HG03442 (cell line): Measurements from ENCODE around the gene HPSE.
"Not testable (repeated sequence)": the region's sequence is repeated elsewhere in the genome, so short reads cannot be mapped to it uniquely, and the experiment has no call there.

Source experiments
- ATAC-seq: cut with Tn5 transposase; IDR thresholded peaks from one replicate; pipeline ENCODE4 v1.9.1; 2021; ENCODE audit warnings: mild to moderate bottlenecking, moderate library complexity; ENCODE audit not compliant: unreplicated experiment

The HPSE gene

DNA sequence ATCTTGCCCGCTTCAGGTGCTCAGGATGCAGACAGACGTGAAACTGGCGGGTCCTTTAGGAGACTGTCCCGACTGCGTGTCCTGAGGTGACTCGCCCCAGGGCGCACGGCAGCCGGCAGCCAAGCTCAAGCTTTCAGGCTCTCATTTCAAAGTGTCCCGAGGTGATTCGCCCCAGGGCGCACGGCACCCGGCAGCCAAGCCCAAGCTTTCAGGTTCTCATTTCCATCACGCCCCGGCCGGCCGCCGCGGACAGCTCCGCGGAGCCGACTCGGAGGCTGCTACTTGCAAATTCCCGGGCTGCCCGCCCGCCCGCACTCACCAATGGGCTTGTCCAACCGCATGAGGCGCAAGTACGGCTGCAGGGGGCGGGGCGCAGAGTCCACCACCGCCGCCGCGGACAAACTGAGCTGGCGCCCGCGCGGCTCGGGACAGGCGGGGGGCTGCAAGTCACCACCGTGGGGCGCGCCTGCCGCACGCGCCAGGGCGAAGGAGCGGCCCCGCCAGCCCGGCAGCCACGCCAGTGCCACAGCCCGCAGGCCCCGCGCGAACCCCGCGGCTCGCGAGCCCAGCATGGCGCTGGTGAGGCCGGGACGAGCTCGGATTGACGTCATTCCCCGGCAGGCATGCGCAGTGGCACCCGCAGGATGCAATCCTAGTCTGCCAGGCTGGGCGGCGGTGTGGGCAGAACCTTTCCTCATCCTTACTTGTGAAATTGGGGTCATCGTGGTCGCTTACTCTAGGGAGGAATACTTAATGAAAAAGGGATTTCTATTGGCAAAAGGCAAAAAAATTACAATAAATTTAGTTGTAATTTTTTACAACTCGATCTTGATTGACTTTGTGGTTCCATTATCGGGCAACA is 50.2 kb downstream of the HPSE start, which contains the start of gene COQ2:
Gene COQ2, minus strand, starts transcription at position 606 of the 862 bp plus-strand sequence. Its CDS starts 34 bp downstream, at position 572.
- peak; percentile 86 for ATAC-seq

DNA sequence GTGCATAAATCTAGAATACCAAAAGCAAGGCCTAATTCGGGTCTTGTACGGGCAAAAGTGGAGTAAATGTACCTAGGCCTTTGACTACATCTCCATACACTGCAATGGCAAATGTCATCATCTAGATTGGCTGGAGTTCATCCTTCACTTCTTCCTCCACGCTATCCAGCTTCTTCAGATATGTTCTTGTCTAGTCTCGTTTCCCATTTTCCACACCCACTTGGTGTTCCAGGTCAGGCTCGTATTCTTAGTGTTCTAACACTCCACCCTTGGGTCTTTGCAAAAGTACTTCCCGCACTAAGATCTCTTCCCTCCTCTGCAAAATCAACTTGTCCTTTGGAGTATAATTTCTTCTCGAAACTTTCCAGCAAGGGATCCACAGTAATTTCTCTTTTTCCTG is 51.5 kb downstream of the HPSE start:
- no peak for ATAC-seq

DNA sequence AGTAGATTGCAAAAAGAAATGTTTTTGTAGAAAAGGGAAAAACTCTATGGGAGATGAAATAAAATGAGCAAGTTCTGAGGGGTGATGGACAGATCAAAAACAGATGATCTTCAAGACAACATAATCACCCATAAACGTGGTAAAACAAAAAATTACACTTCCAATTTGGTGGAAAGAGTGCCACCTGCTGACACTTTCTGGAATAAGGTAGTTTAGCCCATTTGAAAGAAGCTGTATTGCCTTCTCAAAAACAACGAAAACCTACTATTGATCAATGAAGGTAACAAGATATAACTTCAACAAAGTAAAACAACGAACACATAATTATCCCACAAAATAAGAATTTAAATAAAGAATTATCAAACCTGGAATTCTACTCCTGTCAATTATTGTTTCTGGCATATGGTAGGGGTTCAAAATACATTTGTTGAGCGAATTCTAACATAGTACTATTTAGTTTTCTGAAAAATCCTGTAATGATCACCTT is 52.6 kb downstream of the HPSE start:
- no peak for ATAC-seq

DNA sequence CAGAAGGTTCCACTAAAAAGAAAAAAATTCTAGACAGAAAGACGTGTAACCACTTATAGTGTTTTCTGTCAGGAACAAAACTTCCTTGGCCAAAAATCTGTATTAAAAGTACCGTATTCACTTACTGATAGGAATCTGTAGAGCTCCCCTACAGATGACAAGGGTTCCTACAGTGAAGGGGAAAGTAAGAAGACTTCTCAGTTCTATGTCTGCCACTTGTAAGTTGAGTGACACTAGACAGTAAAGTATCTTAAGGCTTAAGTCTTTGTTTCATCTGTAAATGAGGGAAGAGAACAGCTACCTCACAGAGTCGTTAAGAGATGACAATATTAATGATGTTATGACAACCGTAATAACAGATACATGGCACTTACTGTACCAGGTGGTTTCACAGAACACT is 53.3 kb downstream of the HPSE start:
- no peak for ATAC-seq

DNA sequence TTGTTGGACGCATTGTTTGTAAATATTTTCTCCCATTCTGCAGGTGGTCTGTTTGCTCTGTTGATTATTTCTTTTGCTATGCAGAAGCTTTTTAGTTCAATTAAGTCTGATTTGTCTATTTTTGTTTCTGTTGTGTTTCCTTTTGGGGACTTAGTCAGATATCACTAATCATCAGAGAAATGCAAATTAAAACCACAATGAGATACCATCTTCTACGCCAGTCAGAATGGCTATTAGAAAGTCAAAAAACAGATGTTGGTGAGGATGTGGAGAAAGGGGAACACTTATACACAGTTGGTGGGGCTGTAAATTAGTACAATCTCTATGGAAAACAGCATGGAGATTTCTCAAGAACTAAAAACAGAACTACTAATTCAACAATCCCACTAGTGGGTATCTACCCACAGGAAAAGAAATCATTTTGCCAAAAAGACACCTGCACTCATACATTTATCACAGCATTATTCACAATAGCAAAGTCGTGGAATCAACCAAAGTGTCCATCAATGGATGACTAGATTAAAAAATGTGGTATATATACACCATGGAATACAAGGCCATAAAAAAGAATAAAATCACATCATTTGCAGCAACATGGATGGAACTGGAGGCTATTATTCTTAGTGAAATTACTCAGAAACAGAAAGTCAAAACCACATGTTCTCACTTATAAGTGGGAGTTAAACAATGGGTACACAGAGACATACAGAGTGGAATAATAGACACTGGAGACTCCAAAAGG is 58.2 kb downstream of the HPSE start:
- ATAC-seq = peak; percentile 61

DNA sequence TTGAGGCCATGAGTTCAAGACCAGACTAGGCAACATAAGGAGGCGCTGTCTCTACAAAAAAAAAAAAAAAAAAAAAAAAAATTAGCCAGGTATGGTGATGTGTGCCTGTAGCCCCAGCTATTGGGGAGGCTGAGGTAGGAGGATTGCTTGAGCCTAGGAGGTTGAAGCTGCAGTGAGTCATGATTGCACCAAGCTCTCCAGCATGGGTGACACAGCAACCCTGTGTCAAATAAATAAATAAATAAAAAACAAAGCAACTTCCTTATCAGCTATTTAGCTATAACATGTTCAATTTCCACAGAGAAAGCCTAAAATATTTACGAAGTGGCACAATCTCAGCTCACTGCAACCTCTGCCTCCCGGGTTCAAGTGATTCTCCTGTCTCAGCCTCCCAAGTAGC is 60.7 kb downstream of the HPSE start:
- ATAC-seq = not testable (repeated sequence)

DNA sequence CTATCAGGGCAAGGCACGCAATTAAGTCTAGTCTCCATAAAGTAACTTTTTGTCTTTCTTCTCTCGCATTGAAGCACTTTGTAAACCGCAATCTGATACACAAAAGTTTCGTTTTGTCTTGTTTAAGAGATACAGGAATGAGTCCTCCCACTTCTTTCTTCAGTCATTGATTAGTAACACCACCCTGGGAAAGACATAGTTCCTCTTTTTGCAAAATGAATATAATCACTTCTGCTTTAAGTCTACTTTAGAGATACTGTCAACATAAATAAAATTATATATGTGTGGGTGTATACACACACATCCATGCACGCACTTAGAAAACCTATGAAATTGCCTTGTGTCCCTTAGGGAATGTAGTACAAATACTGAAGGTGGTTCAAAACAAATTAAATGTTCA is 61.7 kb downstream of the HPSE start:
- peak; percentile 86 for ATAC-seq

DNA sequence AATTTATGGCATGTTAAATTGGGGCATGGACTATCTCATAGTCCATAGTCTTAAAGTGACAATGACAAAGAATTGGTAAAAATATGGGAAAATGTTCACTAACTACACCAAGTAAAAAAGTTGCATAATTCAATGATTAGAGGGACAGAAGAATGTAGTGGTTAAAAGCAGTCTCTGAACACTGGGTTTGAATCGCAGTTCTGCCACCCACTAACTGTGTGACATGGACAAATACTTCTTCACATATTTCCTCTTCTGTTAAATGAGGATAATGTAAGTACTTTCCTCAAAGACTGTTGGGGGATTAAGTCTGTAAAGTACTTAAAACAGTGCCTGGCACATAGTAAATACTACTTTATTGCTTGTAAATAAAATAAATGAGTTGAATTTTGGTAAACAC is 65.4 kb downstream of the HPSE start:
- ATAC-seq = no peak

DNA sequence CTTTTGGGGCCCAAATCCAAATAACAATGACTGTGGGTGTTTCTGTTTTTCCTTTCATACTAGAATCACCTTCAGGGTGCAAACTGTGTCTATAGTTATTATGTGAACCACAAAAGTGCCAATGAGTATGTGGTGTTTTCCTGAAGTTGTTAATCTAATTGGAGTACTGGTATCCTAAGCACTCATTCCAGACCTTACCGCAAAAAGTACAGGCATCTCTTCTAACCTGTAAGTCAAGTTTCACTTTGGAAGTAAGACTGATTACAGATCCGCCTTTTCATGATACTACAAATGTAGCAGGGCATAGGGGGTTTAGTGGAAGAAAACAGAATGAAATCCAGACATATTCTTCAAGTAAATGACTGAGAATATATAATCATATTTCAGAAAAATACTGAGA is 66.2 kb downstream of the HPSE start:
- no peak for ATAC-seq

DNA sequence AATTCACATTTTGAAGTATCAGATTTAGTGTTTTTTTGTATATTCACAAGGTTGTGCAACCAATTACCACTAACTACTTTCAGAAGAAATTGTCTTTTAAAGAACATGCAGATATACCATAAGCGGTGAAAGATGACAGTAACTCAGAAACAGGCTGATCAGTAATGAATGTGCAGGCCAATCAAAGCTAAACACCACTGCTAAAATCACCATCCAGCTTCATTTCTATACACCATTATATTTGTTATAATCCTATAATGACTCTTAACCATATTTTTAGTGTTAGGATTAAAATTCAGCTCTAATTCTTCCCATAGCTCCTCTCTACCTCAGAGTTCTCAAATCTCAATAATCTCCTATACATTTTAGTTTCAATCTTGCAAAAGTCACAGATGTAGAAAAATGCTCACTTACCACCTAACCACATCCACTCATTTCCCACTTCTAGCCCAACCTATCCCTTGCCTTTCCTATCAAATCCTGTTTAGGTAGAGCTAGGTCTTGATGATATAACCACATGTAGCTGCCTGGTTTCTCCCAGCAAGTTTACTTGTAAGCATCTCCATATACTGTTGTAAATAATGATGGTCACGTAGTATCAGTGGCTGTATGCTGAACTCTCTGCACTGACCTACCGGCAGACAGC is 66.7 kb downstream of the HPSE start:
- ATAC-seq = peak; percentile 20

DNA sequence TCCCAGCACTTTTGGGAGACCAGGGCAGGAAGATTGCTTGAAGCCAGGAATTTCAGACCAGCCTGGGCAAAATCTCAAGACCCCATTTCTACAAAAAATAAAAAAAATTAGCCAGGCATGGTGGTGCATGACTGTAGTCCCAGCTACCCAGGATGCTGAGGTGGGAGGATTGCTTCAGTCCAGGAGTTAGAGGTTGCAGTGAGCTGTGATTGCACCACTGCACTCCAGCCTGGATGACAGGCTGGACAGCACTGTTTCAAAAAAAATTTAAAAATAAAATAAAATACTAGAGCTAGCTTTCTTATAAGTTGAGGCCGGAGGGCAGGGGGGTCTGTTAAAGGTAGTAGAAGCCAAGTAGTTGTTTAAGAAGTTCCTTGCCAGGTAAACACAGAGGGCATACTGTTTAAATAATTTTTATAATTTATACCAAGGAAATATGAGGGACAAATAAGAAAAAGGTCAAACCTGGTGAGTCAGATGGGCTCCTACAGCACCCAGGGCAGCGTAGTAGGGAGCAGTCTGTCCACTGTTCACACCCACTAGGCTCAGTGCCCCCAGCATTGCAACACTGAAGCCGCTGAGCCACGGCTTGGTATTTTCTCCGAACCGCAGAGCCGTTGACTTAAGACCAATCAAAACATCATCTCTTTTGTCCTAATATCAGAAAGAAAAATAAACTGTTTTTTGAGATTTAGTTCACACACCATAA is 67.4 kb downstream of the HPSE start:
- ATAC-seq = peak; percentile 51

DNA sequence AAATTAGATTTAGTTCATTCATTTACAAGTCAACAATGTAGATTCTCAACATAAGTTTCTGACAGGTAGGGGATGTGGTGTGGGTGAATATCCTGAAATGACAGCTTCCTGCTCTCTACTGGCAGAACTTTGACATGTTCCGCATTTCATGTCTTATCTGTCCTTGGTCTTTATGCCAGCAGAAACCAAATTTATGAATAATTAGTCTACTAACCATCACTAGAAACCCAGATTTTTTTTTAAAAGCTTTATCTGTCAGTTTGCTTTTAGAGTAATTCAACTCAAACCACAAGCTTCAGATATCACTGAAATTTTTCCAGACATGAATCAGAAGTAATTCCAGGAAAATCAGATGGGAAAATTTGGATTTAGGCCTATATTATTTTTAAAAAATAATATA is 68.0 kb downstream of the HPSE start:
- ATAC-seq = peak; percentile 46

DNA sequence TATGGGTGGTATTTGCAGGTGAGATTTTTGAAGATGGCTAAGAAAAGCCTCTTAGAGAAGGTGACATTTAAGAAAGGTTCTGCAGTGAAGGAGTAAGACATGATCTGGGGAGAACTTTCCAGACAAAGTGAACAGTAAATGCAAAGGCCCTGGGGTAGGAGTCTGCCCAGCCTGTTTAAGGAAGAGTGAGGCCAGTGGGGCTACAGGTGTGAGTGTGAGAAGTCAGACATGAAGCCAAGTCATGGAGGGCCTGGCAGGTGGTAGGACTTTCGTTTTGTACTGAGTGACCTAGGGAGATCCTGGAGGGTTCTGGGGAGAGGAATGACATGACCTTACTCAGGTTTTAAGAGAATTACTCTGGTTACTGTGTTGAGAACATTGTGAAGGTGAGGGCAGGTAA is 71.5 kb downstream of the HPSE start:
- ATAC-seq = no peak

DNA sequence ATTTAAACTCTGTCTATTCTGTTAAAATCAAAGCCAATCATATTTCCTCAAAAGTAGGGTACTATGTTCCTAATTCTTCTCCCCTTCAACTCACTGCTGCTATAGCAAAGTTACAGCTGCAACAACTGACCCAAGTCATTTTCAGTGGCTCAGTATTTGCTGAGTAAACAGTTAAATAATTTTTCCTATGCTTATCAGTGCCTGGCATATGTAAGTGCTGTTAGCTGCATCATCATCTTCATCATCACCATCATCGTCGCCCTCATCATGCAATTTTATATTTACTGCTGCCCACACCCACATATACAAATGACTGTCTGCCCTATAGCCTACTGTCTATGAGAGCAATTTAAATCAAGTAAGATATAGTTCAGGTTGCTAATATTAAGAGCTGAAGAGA is 72.0 kb downstream of the HPSE start:
- ATAC-seq = no peak

DNA sequence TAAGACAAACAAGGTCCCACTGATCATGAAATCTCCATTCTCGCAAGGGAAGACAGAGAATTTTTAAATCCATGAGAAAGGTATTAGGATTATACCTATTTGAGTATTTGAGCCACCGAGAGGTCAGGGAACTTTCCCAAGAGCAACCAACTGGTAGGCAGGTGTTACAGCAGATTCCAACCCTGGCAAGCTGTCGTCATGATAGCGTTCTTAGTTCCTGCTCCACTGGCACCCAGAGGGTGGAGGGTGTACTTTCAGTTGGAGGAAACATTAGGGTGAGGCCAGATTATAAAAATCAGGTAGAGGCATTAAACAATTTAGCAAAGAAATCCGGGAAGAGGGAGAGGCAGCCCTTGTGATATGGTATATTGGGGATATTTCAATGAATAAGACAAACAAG is 73.3 kb downstream of the HPSE start:
- no peak for ATAC-seq

DNA sequence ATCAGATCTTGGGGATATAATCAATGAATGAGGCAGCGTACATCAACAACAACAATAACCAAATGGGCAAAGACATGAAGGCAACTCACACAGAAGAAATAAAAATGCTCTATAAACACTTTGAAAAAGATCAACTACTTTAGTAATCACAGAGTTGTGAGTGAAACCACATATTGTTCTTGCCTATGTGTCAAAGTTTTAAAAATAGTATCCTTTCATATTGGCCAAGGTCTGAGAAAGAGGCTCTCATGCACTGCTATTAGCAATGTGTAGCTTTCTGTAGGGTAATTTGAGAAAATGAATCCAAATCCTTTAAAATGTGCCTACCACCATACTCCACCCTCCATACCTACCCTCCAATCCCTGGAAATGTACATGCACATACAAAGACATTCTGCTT is 75.1 kb downstream of the HPSE start:
- ATAC-seq = no peak

DNA sequence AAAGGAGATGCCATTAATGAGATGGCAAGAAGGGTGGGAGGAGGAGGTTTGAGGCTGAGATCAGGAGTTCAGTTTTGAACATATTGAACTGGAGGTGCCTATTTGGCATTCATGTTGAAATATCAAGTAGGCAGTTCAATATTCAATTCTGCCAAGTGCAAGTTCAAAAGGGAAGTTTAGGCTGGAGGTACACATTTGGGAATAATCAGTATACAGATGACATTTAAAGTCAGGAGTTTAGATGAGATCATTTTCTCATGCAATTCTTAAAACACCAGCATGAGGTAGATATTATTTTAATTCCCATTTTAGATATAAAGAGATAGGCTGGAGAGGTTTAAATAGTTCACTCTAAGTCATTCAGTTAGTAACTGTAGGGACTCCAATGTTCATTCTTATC is 76.2 kb downstream of the HPSE start:
- no peak for ATAC-seq

DNA sequence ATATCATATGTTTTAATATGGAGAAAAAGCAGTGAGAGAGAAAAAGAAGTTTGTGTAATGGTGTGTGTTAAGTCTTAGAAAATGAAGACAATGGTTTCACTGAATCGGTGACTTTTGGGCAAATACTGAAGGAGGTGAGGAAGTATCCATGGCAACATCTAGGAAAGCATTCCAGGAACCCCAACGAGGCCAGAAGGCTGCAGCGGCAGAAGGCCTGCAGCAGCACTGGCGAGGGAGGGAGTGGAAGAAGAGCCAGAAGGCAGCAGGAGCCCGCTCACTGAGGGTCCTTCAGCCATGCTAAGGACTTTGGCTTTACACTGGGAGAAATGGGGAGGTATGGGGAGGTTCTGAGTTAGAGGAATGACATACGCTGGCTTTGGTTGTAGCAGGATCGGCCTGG is 76.8 kb downstream of the HPSE start:
- no peak for ATAC-seq

DNA sequence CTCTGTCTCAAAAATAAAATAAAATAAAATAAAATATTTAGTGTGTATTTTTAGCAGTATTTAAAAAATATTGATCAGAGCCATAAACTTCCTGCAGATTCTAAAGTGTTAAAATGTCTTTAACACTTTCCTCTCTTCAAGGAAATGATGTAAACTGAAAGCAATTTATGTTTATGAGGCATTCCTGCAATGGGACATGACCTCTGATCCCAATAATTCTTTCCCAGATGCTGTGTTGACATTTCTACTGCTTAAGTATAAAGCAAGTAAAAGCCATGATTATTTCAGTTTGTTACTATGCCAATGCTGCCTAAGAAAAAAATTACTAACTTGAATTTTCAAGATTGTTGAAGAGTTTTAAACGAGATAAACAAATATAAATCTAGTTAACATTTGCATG is 79.1 kb downstream of the HPSE start:
- ATAC-seq = no peak

DNA sequence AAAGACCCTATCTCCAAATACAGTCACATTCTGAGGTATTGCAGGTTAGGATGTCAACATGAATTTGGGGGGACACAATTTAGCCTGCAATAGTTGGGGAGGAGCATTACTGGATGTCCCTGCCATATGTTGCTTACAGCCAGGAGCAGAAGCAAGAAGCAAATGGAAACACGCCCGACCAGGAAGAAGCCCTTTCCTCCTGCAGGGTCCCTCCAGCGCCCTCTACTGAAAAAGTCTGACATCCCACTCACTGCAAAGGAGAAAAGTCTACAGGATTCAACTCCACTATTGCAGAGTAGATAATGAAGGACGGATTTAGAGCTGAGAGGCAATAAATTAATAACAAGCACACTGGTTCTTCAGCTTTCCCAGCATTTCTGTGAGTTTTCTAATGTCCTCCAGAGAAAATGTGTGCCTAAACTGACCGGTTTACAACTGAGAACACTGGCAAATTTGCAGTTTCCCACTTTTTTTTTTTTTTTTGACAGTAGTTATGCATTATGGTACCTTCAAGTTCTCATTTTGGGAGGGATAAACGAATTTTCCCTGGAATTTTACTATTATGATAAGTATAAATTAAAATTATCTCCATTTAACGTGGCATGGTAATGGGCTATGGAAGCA is 81.8 kb downstream of the HPSE start:
- peak; percentile 71 for ATAC-seq

DNA sequence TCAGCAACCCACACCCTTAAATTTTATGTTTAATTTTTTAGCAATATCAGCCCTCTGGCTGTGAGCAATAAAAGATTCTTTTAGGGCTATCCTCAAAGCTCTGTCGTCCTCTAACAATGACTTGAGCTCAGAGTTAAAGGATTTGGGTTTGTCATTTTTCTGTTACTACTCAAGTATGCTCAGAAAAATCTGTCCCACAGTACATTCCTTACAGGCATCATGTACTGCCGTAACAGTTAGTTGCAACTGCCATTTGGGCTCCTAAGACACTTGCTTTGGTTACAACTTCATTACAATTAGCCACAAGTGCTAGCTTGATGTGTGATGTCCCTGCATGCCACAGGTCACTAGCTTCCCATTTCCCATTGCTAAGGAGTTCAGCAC is 83.2 kb downstream of the HPSE start:
- no peak for ATAC-seq
